Cortex of kidney (tissue), 1 donor: Measurements from ENCODE around the gene ANXA2R.
"Not testable (repeated sequence)": the region's sequence is repeated elsewhere in the genome, so short reads cannot be mapped to it uniquely, and the experiment has no call there.

Experiments
- DNase-seq: peaks from one replicate; lab custom pipeline; 2025; lab: John Stamatoyannopoulos, UW

The ANXA2R gene

GRCh38 chr5:43033841-43034590, 6.1 kb downstream of the ANXA2R start:
- no peak for DNase-seq

- DNase-seq, result no peak
Observed at GRCh38 chr5:43027054-43027785, 12.9 kb downstream of the ANXA2R start.

GRCh38 chr5:43025184-43025950, 14.8 kb downstream of the ANXA2R start:
- DNase-seq, result not testable (repeated sequence)

GRCh38 chr5:43024217-43024616, 15.9 kb downstream of the ANXA2R start:
- no peak for DNase-seq

GRCh38 chr5:43021151-43021550, 19.0 kb downstream of the ANXA2R start:
- no peak for DNase-seq

- no peak for DNase-seq
Observed at GRCh38 chr5:43020399-43020746, 19.7 kb downstream of the ANXA2R start.

GRCh38 chr5:43019614-43020398, 20.3 kb downstream of the ANXA2R start:
- DNase-seq, result no peak

GRCh38 chr5:43019291-43019613, 20.9 kb downstream of the ANXA2R start:
- DNase-seq, result no peak

GRCh38 chr5:43017428-43017815, 22.7 kb downstream of the ANXA2R start:
- DNase-seq, result no peak

GRCh38 chr5:43016217-43016779, 23.8 kb downstream of the ANXA2R start:
- no peak for DNase-seq

- DNase-seq, result no peak
Observed at GRCh38 chr5:43014522-43014921, 25.6 kb downstream of the ANXA2R start.

- no peak for DNase-seq
Observed at GRCh38 chr5:43010935-43011315, 29.2 kb downstream of the ANXA2R start.

- no peak for DNase-seq
Observed at GRCh38 chr5:43008363-43009153, 31.6 kb downstream of the ANXA2R start.

GRCh38 chr5:43007911-43008362, 32.2 kb downstream of the ANXA2R start:
- DNase-seq, result no peak

- no peak for DNase-seq
Observed at GRCh38 chr5:43007246-43007910, 32.7 kb downstream of the ANXA2R start.

GRCh38 chr5:43006424-43007202, 33.5 kb downstream of the ANXA2R start:
- no peak for DNase-seq

- no peak for DNase-seq
Observed at GRCh38 chr5:43005031-43005430, 35.1 kb downstream of the ANXA2R start.

- DNase-seq, result no peak
Observed at GRCh38 chr5:43001748-43002147, 38.4 kb downstream of the ANXA2R start.

GRCh38 chr5:43000914-43001313, 39.2 kb downstream of the ANXA2R start:
- no peak for DNase-seq
